ENCODE results near the gene ALK.

DNA sequence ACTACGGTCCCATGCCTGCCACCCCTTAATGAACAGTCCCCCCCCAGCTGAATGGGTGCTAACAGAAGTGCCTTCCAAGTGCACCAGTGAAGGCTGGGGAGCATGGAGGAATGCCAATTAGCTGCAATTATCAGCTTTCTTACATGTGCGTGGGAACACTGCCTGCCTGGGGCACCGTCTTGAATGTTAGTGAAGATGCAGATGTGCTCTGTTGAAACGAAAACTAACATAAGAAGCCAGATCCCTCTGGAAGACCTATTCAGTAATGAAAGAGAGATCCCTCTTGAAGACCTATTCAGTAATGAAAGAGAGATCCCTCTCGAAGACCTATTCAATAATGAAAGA lies 651.6 kb downstream of the ALK start:
- no peak for TF ChIP-seq EZH2 (IDR thresholded peaks at IDR 0.05; ENCODE audit: low read length, missing control alignments)
- TF ChIP-seq, protein P1, sequence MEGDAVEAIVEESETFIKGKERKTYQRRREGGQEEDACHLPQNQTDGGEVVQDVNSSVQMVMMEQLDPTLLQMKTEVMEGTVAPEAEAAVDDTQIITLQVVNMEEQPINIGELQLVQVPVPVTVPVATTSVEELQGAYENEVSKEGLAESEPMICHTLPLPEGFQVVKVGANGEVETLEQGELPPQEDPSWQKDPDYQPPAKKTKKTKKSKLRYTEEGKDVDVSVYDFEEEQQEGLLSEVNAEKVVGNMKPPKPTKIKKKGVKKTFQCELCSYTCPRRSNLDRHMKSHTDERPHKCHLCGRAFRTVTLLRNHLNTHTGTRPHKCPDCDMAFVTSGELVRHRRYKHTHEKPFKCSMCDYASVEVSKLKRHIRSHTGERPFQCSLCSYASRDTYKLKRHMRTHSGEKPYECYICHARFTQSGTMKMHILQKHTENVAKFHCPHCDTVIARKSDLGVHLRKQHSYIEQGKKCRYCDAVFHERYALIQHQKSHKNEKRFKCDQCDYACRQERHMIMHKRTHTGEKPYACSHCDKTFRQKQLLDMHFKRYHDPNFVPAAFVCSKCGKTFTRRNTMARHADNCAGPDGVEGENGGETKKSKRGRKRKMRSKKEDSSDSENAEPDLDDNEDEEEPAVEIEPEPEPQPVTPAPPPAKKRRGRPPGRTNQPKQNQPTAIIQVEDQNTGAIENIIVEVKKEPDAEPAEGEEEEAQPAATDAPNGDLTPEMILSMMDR (conservative IDR thresholded peaks at IDR 0.05 in 1 of 2, IDR thresholded peaks at IDR 0.05 in 1 of 2; ENCODE audit: low read depth in 1 of 2, low read length in 2 of 2), result no peak
